SK-N-SH (cell line): ENCODE measurements around the gene GOLGA6A. TPM values are rescaled to one million over a fixed set of nuclear protein-coding genes. Genes with fewer than 3 reads are reported as not detected.
"Not testable (repeated sequence)": the region's sequence is repeated elsewhere in the genome, so short reads cannot be mapped to it uniquely, and the experiment has no call there.

Experiments
- CTCF ChIA-PET: fragments of 300-600, 350-600 bp; formaldehyde crosslinking; extraction: SDS; loops from one replicate; lab custom pipeline; 2021; lab: Yijun Ruan, JAX
- POLR2A ChIA-PET: fragments of 350-600 bp; sonication (Branson Sonifier 250); formaldehyde crosslinking; extraction: SDS; loops from one replicate; lab custom pipeline; 2020; ENCODE audit warnings: antibody characterized with exemption, inconsistent platforms; lab: Yijun Ruan, JAX
- DNase-seq: peaks from one replicate; pipeline ENCODE4 v3.0.0; 2012
- H2AFZ ChIP-seq: fragments of 200-600 bp; sonication (generic); 2 replicates; pipeline ENCODE4 v1.8.1; 2016; ENCODE audit warnings: antibody characterized with exemption, mild to moderate bottlenecking, low read depth
- H3F3A ChIP-seq: fragments of 200-600 bp; sonication (generic); replicated peaks from 2 replicates; pipeline ENCODE3; 2016; ENCODE audit warnings: antibody characterized with exemption, mild to moderate bottlenecking; ENCODE audit not compliant: insufficient read depth
- H3K27ac ChIP-seq, 2 experiments: fragments of 200-500 bp in 1 of 2; fragments of 200-600 bp in 1 of 2; sonication (Bioruptor generic) in 1 of 2; sonication (generic), shearing (Covaris generic) in 1 of 2; 2 replicates each; pipeline versions ENCODE4 v1.5.1 to v1.6.1; 2014 to 2016; ENCODE audit warnings: low read depth in 2 of 2, inconsistent platforms in 1 of 2, low read length in 1 of 2, mild to moderate bottlenecking in 1 of 2, mixed read lengths in 1 of 2
- H3K27me3 ChIP-seq: fragments of 200-600 bp; sonication (generic), shearing (Covaris generic); 2 replicates; pipeline ENCODE4 v1.6.1; 2016; ENCODE audit warnings: mixed run types; ENCODE audit not compliant: insufficient read depth
- H3K36me3 ChIP-seq, 2 experiments: fragments of 200-500 bp in 1 of 2; fragments of 200-600 bp in 1 of 2; sonication (Bioruptor generic) in 1 of 2; sonication (generic) in 1 of 2; replicated peaks in 1 of 2; 2 replicates each; pipeline versions ENCODE3 to v1.5.1; 2014 to 2016; ENCODE audit warnings: low read length in 1 of 2, mild to moderate bottlenecking in 1 of 2; ENCODE audit not compliant: insufficient read depth in 2 of 2, control insufficient read depth in 1 of 2
- H3K4me1 ChIP-seq, 2 experiments: fragments of 200-500 bp in 1 of 2; fragments of 200-600 bp in 1 of 2; sonication (Bioruptor generic) in 1 of 2; sonication (generic), shearing (Covaris generic) in 1 of 2; 2 replicates each; pipeline versions ENCODE4 v1.5.1 to v1.6.1; 2014 to 2016; ENCODE audit warnings: low read depth in 1 of 2, low read length in 1 of 2, mixed run types in 1 of 2; ENCODE audit not compliant: insufficient read depth in 2 of 2, control insufficient read depth in 1 of 2
- H3K4me2 ChIP-seq: fragments of 200-600 bp; sonication (generic), shearing (Covaris generic); 2 replicates; pipeline ENCODE4 v1.6.1; 2017; ENCODE audit warnings: mixed run types
- H3K4me3 ChIP-seq, 2 experiments: fragments of 200-500 bp in 1 of 2; fragments of 200-600 bp in 1 of 2; sonication (Bioruptor generic) in 1 of 2; sonication (generic), shearing (Covaris generic) in 1 of 2; 2 replicates each; pipeline versions ENCODE4 v1.5.1 to v1.8.1; 2014 to 2016; ENCODE audit warnings: low read depth in 2 of 2, inconsistent platforms in 1 of 2, low read length in 1 of 2, mild to moderate bottlenecking in 1 of 2, mixed read lengths in 1 of 2, moderate library complexity in 1 of 2
- H3K79me2 ChIP-seq: fragments of 200-600 bp; sonication (generic); 2 replicates; pipeline ENCODE4 v1.8.1; 2017; ENCODE audit warnings: mild to moderate bottlenecking; ENCODE audit not compliant: insufficient read depth
- H3K9ac ChIP-seq: fragments of 200-600 bp; sonication (generic); 2 replicates; pipeline ENCODE4 v1.6.1; 2017; ENCODE audit warnings: mixed run types
- H3K9me2 ChIP-seq: fragments of 200-600 bp; sonication (generic); 2 replicates; pipeline ENCODE4 v1.6.1; 2017; ENCODE audit warnings: mixed run types
- H3K9me3 ChIP-seq: fragments of 200-600 bp; sonication (generic); 2 replicates; pipeline ENCODE4 v1.6.1; 2017; ENCODE audit warnings: mixed run types, mild to moderate bottlenecking, moderate library complexity
- H4K20me1 ChIP-seq: fragments of 200-600 bp; sonication (generic); 2 replicates; pipeline ENCODE4 v1.6.1; 2017; ENCODE audit warnings: mild to moderate bottlenecking, mixed run types; ENCODE audit not compliant: insufficient read depth
- WGBS: methylation state at CpG from one replicate; pipeline ENCODE4 v1.1.6; 2017; ENCODE audit warnings: low lambda C conversion rate; 5-methylcytosine and 5-hydroxymethylcytosine counted together
- polyA plus RNA-seq, 3 experiments: library from polyadenylated mRNA; depleted of rRNA; stranded (reverse); fragments of >200 nt; gene quantifications; 2 replicates each; pipeline ENCODE4 v1.2.3, GENCODE V29; 2012

Gene GOLGA6A
- polyA plus RNA-seq, 1 of the 3 experiments (the other 2 are of a cell fraction), result not detected

DNA sequence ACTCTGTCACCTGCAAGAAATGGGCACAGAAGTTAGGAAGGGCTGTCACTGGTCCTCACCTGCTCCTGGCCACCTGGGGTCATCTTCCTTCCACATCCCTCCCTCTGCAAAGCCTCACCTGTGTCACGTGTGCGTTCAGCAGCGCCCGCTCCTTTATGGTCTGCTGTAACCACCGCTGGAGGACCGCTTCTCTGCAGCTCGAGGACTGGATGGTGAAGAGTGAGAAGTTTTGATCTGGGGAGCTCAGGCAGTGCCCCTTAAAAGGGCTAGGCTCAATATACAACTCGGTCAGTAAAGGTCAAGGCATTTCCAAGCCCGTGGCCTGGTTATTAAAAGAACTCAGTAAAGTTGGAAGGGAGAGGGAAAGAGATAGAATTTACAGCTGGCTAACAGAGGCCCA, 6.6 kb downstream of the GOLGA6A start:
- CTCF ChIA-PET, H3K79me2 ChIP-seq, H3F3A ChIP-seq, H2AFZ ChIP-seq, H4K20me1 ChIP-seq, H3K4me3 ChIP-seq, H3K9me3 ChIP-seq, DNase-seq, POLR2A ChIA-PET, H3K27ac ChIP-seq, H3K9me2 ChIP-seq, H3K4me2 ChIP-seq, H3K4me1 ChIP-seq, H3K9ac ChIP-seq, H3K36me3 ChIP-seq, H3K27me3 ChIP-seq: not testable (repeated sequence)
- 61% methylated on average over 5 of the region's 9 CpGs for WGBS

DNA sequence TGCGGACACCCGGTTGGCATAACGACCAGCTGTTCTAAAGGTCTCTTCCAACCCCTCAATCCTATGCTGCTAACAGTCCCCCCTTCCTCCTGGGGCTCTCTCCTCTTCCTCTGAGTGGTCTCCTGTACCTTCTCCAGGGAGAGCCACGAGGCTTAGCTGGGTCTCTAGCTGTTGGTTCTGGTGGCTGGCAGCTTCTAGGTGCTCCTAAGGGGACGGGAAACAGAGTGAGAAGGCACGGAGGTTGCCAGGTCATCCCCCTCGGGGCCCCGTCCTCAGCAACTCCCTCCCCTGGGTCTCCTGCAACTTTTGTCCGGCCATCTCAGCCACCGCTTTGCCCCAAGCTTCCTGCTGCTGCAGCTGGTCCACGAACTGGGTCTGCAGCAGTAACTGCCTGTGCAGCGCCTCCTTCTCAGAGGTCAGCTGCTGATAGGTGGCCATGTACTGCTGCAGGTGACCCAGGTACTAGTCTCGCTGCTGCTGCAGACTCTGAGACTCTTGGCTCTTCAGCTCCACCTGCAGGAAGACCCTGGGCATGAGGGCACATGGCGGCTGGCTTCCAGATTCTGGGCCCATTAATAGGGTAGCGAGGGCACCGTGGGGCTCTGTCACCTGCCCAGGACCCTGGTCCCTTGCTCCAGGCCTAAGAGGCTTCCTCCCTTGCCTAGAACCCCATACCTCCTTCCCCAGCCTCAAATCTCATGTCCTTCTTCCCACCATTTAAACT, 9.6 kb downstream of the GOLGA6A start:
- H3K27me3 ChIP-seq, H3K79me2 ChIP-seq, H3K4me3 ChIP-seq, DNase-seq, H2AFZ ChIP-seq, CTCF ChIA-PET, H4K20me1 ChIP-seq, H3F3A ChIP-seq, POLR2A ChIA-PET, H3K4me2 ChIP-seq, H3K9ac ChIP-seq, H3K9me2 ChIP-seq, H3K9me3 ChIP-seq, H3K27ac ChIP-seq, H3K36me3 ChIP-seq, H3K4me1 ChIP-seq: not testable (repeated sequence)
- WGBS, result 55% methylated on average over 7 of the region's 16 CpGs

DNA sequence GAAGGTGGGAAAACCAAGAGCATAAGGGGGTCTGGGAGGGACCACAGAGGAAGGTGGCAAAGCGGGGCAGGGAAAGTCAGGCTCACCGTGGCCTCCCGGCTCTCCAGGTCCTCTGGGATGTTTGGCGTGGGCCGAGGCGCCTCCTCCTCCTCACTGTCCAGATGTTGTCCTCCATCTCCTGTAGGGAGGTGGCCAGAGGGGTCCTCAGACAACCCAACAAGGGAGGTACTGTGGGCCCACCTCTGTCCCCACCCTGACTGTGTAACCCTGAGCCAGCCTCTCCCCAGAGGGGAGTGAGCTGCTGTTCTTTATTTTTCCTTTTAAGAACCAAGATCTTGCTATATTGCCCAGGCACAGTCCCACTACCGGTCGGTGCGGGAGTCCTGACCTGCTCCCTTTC, 10.2 kb downstream of the GOLGA6A start:
- CTCF ChIA-PET, DNase-seq: not testable (repeated sequence)
- 85% methylated on average over 4 of the region's 9 CpGs for WGBS

DNA sequence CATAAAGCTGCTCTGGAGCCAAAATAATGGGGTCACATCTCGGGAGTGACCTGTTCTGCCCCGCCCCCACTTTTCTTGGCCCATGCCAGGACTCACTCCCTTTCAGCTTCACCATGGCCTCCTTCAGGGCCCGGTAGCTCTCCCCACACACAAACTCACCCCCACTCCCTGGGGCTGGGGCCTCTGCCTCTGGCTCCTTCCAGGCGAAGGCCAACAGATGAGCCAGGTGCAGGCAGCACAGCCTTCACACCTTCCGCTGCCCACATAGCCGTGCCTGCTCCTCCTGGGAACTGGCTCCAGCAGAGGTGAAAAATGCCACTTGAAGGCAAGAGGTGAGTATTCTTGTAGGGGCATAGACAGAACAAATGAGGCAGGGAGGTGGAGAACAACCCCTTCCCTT, 10.7 kb downstream of the GOLGA6A start:
- H3K4me3 ChIP-seq, H2AFZ ChIP-seq, H3K27me3 ChIP-seq, H3K79me2 ChIP-seq, H3K9me2 ChIP-seq, H3K36me3 ChIP-seq, H3F3A ChIP-seq, CTCF ChIA-PET, H3K9me3 ChIP-seq, H3K4me2 ChIP-seq, H4K20me1 ChIP-seq, H3K4me1 ChIP-seq, POLR2A ChIA-PET, H3K9ac ChIP-seq, DNase-seq, H3K27ac ChIP-seq: not testable (repeated sequence)
- 86% methylated on average over 4 of the region's 6 CpGs for WGBS

More for the DNA sequence above, 10.2 kb downstream of the GOLGA6A start:
- H3K4me2 ChIP-seq, H3K36me3 ChIP-seq, H3K27ac ChIP-seq, H3K27me3 ChIP-seq, H2AFZ ChIP-seq, H4K20me1 ChIP-seq, H3K79me2 ChIP-seq, H3K4me3 ChIP-seq, H3K9ac ChIP-seq, H3K9me3 ChIP-seq, H3F3A ChIP-seq, H3K9me2 ChIP-seq, H3K4me1 ChIP-seq, POLR2A ChIA-PET: not testable (repeated sequence)
